Sigmoid colon (tissue), 7 donors: ENCODE data around the gene FBXO5. TPM values are rescaled to one million over a fixed set of nuclear protein-coding genes. Genes with fewer than 3 reads are reported as not detected.

Source experiments
- DNase-seq: peaks from one replicate; pipeline ENCODE4 v3.0.0-alpha.2; 2019
- H3K27ac ChIP-seq, 4 donors: fragments of 200-600 bp; sonication (generic); one replicate each; pipeline ENCODE4 v1.5.1; 2016 to 2019; ENCODE audit warnings: mild to moderate bottlenecking in 1 of 4
- H3K27me3 ChIP-seq, 3 donors: fragments of 200-600 bp; sonication (generic); one replicate each; pipeline ENCODE4 v1.5.1; 2019; ENCODE audit warnings: mild to moderate bottlenecking in 1 of 3
- H3K36me3 ChIP-seq, 4 donors: fragments of 200-600 bp; sonication (generic); one replicate each; pipeline ENCODE4 v1.5.1; 2016 to 2019
- H3K4me1 ChIP-seq, 4 donors: fragments of 200-600 bp; sonication (generic); one replicate each; pipeline ENCODE4 v1.5.1; 2017 to 2019
- H3K4me3 ChIP-seq, 4 donors: fragments of 200-600 bp; sonication (generic); one replicate each; pipeline ENCODE4 v1.5.1; 2017 to 2019; ENCODE audit warnings: mild to moderate bottlenecking in 2 of 4, moderate library complexity in 1 of 4
- H3K9me3 ChIP-seq, 4 donors: fragments of 200-600 bp in 3 of 4; sonication (generic) in 3 of 4; one replicate each; pipeline versions ENCODE4 v1.5.1 to v1.6.1; 2013 to 2019
- CTCF ChIP-seq, 4 experiments: fragments of 450-650 bp in 3 of 4; fragments of 200-600 bp in 1 of 4; IDR thresholded peaks; one replicate each; pipeline ENCODE4 v1.5.1; 2016 to 2019; ENCODE audit warnings: antibody characterized with exemption in 4 of 4, mild to moderate bottlenecking in 3 of 4, moderate library complexity in 2 of 4
- EP300 ChIP-seq, 4 donors: sonication (generic); formaldehyde crosslinking; IDR thresholded peaks; one replicate each; pipeline ENCODE4 v1.6.1; 2017; ENCODE audit warnings: antibody characterized with exemption in 4 of 4
- POLR2A ChIP-seq, 2 donors: fragments of 450-650 bp; IDR thresholded peaks; one replicate each; pipeline ENCODE4 v1.6.1; 2016; ENCODE audit warnings: antibody characterized with exemption in 2 of 2, mild to moderate bottlenecking in 2 of 2, moderate library complexity in 2 of 2
- POLR2AphosphoS5 ChIP-seq, 4 donors: sonication (generic); formaldehyde crosslinking; IDR thresholded peaks; one replicate each; pipeline ENCODE4 v1.6.1; 2017; ENCODE audit warnings: antibody characterized with exemption in 4 of 4
- WGBS, 2 donors: extraction: QIAGEN DNeasy Blood & Tissue Kit; methylation state at CpG; one replicate each; pipeline ENCODE4 v1.1.7; 2013; 5-methylcytosine and 5-hydroxymethylcytosine counted together
- intact Hi-C: fragments of 100-400 bp; cut with DNase I; formaldehyde crosslinking; loops from one replicate; pipeline ENCODE4 v1.15.1; 2023
- polyA plus RNA-seq, 3 donors: library from polyadenylated mRNA; stranded (reverse); fragments of 200-250 nt; gene quantifications; one replicate each; pipeline ENCODE4 v1.2.3, GENCODE V29; 2013
- total RNA-seq, 4 donors: library from RNA; depleted of rRNA; stranded (reverse); fragments of >200 nt; gene quantifications; one replicate each; pipeline ENCODE4 v1.1.0, GENCODE V29; 2016
- donor health status: healthy with polysubstance abuse.
- donor health status: Bipolar disorder and iron deficiency.
- donor health status: healthy.

FBXO5 gene
- total and polyA plus RNA-seq, 7 donors = 1.8 to 6.4 (median 3.3) TPM

GRCh38 chr6:152946995-152947394, 35.8 kb downstream of the FBXO5 start:
- no peaks in the 10 kb centered on the region for H3K9me3 ChIP-seq
- intact Hi-C loops = loop anchor here (5.0 kb wide), 1 partner anchor 85 kb away; no protein-coding TSS in a partner anchor
- DNase-seq = no peak
- no peak overlapping the region for H3K27ac ChIP-seq
- no peaks in the 10 kb centered on the region for H3K36me3 ChIP-seq
- no peaks in the 10 kb centered on the region for H3K4me1 ChIP-seq
- no peak overlapping the region for H3K4me3 ChIP-seq
- WGBS, 2 donors = 58 to 77% methylated on average over 2 of the region's 2 CpGs
- H3K27me3 ChIP-seq = no peaks in the 10 kb centered on the region
- TF ChIP-seq CTCF (IDR thresholded peaks at IDR 0.05) = no peak
- no peak for TF ChIP-seq POLR2A (IDR thresholded peaks at IDR 0.05)
- no peak for TF ChIP-seq EP300 (IDR thresholded peaks at IDR 0.05)
- TF ChIP-seq POLR2AphosphoS5 (IDR thresholded peaks at IDR 0.05) = no peak

GRCh38 chr6:152946484-152946883, 36.4 kb downstream of the FBXO5 start:
- Histone ChIP-seq H3K36me3 (no peaks in the 10 kb centered on the region), H3K27ac (no peak overlapping the region), H3K4me3 (no peak overlapping the region), H3K27me3 (no peaks in the 10 kb centered on the region), H3K4me1 (no peaks in the 10 kb centered on the region), H3K9me3 (no peaks in the 10 kb centered on the region)
- intact Hi-C loops = loop anchor here (5.0 kb wide), 1 partner anchor 84 kb away; no protein-coding TSS in a partner anchor
- WGBS, 2 donors = 63 to 84% methylated on average over 3 of the region's 3 CpGs
- DNase-seq = no peak
- TF ChIP-seq EP300 (IDR thresholded peaks at IDR 0.05) (no peak), CTCF (IDR thresholded peaks at IDR 0.05) (no peak), POLR2A (IDR thresholded peaks at IDR 0.05) (no peak), POLR2AphosphoS5 (IDR thresholded peaks at IDR 0.05) (no peak)

- H3K4me1 ChIP-seq = no peaks in the 10 kb centered on the region
- TF ChIP-seq CTCF (IDR thresholded peaks at IDR 0.05) = no peak
- no peak for TF ChIP-seq POLR2A (IDR thresholded peaks at IDR 0.05)
- no peak for TF ChIP-seq POLR2AphosphoS5 (IDR thresholded peaks at IDR 0.05)
- TF ChIP-seq EP300 (IDR thresholded peaks at IDR 0.05) = no peak
- DNase-seq = no peak
- H3K4me3 ChIP-seq = no peak overlapping the region
- intact Hi-C loops = no loop called here
- H3K36me3 ChIP-seq = no peaks in the 10 kb centered on the region
- H3K9me3 ChIP-seq = no peaks in the 10 kb centered on the region
- no peaks in the 10 kb centered on the region for H3K27me3 ChIP-seq
- H3K27ac ChIP-seq = no peak overlapping the region
- 83 to 89% methylated on average over 2 of the region's 2 CpGs for whole genome bisulfite sequencing, 2 donors
Measured at GRCh38 chr6:152943260-152943897, 39.5 kb downstream of the FBXO5 start.

GRCh38 chr6:152942319-152942869, 40.4 kb downstream of the FBXO5 start:
- no peak for TF ChIP-seq POLR2A (IDR thresholded peaks at IDR 0.05)
- TF ChIP-seq CTCF (IDR thresholded peaks at IDR 0.05) = no peak
- TF ChIP-seq EP300 (IDR thresholded peaks at IDR 0.05) = no peak
- no peak for TF ChIP-seq POLR2AphosphoS5 (IDR thresholded peaks at IDR 0.05)
- no peaks in the 10 kb centered on the region for H3K27me3 ChIP-seq
- H3K9me3 ChIP-seq = no peaks in the 10 kb centered on the region
- WGBS, 2 donors = 55 to 77% methylated on average over 1 of the region's 1 CpG
- intact Hi-C loops = no loop called here
- no peak for DNase-seq
- H3K4me3 ChIP-seq = no peak overlapping the region
- no peak overlapping the region for H3K27ac ChIP-seq
- H3K4me1 ChIP-seq = no peaks in the 10 kb centered on the region
- no peaks in the 10 kb centered on the region for H3K36me3 ChIP-seq
